ENCODE results near the gene BHLHA15.

Gene BHLHA15

GRCh38 chr7:98211221-98211675 is at the start of gene BHLHA15:
Gene BHLHA15, plus strand, starts transcription at chr7:98211439. Its CDS starts 871 bp downstream, at chr7:98212310.
- no peaks in the 10 kb centered on the region for H3K27me3 Mint-ChIP-seq
- H3K4me3 Mint-ChIP-seq: peak within 1 kb of the TSS; percentile 63
- peaks cover 34% of the 10 kb centered on the region for H3K36me3 Mint-ChIP-seq (ENCODE audit: low read depth)
- no peaks in the 10 kb centered on the region for H3K9me3 Mint-ChIP-seq
- DNase-seq: peak; percentile 50
- peaks cover 5% of the 10 kb centered on the region for H3K4me1 Mint-ChIP-seq (ENCODE audit: low read depth)
- peak within 1 kb of the TSS; percentile 71 for H3K27ac Mint-ChIP-seq

- Mint-ChIP-seq H3K4me3 (no peak overlapping the region), H3K9me3 (no peaks in the 10 kb centered on the region), H3K27ac (no peak overlapping the region), H3K4me1 (ENCODE audit: low read depth) (no peaks in the 10 kb centered on the region), H3K27me3 (no peaks in the 10 kb centered on the region), H3K36me3 (ENCODE audit: low read depth) (peaks cover 27% of the 10 kb centered on the region)
- no peak for DNase-seq
These were observed 48.5 kb upstream of the BHLHA15 start for GRCh38 chr7:98162758-98163157.

- no peaks in the 10 kb centered on the region for H3K27me3 Mint-ChIP-seq
- no peaks in the 10 kb centered on the region for H3K9me3 Mint-ChIP-seq
- H3K27ac Mint-ChIP-seq: no peak overlapping the region
- H3K36me3 Mint-ChIP-seq (ENCODE audit: low read depth): peaks cover 22% of the 10 kb centered on the region
- no peak for DNase-seq
- H3K4me3 Mint-ChIP-seq: no peak overlapping the region
- H3K4me1 Mint-ChIP-seq (ENCODE audit: low read depth): peaks cover 3% of the 10 kb centered on the region
These were observed 48.0 kb upstream of the BHLHA15 start for GRCh38 chr7:98163269-98163668.

- Mint-ChIP-seq H3K27ac (no peak overlapping the region), H3K4me3 (no peak overlapping the region), H3K9me3 (no peaks in the 10 kb centered on the region), H3K4me1 (ENCODE audit: low read depth) (peaks cover 6% of the 10 kb centered on the region), H3K27me3 (no peaks in the 10 kb centered on the region), H3K36me3 (ENCODE audit: low read depth) (peaks cover 21% of the 10 kb centered on the region)
- DNase-seq: no peak
These were observed 47.3 kb upstream of the BHLHA15 start for GRCh38 chr7:98163704-98164494.

- peaks cover 6% of the 10 kb centered on the region for H3K4me1 Mint-ChIP-seq (ENCODE audit: low read depth)
- no peaks in the 10 kb centered on the region for H3K9me3 Mint-ChIP-seq
- no peaks in the 10 kb centered on the region for H3K27me3 Mint-ChIP-seq
- H3K4me3 Mint-ChIP-seq: no peak overlapping the region
- H3K27ac Mint-ChIP-seq: no peak overlapping the region
- peaks cover 12% of the 10 kb centered on the region for H3K36me3 Mint-ChIP-seq (ENCODE audit: low read depth)
- DNase-seq: peak; percentile 62
These were observed 45.2 kb upstream of the BHLHA15 start for GRCh38 chr7:98165827-98166667.

GRCh38 chr7:98166668-98166970 is 44.6 kb upstream of the BHLHA15 start:
- no peaks in the 10 kb centered on the region for H3K9me3 Mint-ChIP-seq
- H3K27ac Mint-ChIP-seq: no peak overlapping the region
- no peaks in the 10 kb centered on the region for H3K27me3 Mint-ChIP-seq
- no peak overlapping the region for H3K4me3 Mint-ChIP-seq
- H3K4me1 Mint-ChIP-seq (ENCODE audit: low read depth): peaks cover 6% of the 10 kb centered on the region
- H3K36me3 Mint-ChIP-seq (ENCODE audit: low read depth): peaks cover 14% of the 10 kb centered on the region
- DNase-seq: no peak

- H3K9me3 Mint-ChIP-seq: no peaks in the 10 kb centered on the region
- peaks cover 6% of the 10 kb centered on the region for H3K4me1 Mint-ChIP-seq (ENCODE audit: low read depth)
- peaks cover 23% of the 10 kb centered on the region for H3K36me3 Mint-ChIP-seq (ENCODE audit: low read depth)
- no peaks in the 10 kb centered on the region for H3K27me3 Mint-ChIP-seq
- DNase-seq: no peak
- no peak overlapping the region for H3K4me3 Mint-ChIP-seq
- H3K27ac Mint-ChIP-seq: no peak overlapping the region
These were observed 43.6 kb upstream of the BHLHA15 start for GRCh38 chr7:98167653-98168052.

- H3K36me3 Mint-ChIP-seq (ENCODE audit: low read depth): peaks cover 28% of the 10 kb centered on the region
- H3K4me3 Mint-ChIP-seq: no peak overlapping the region
- DNase-seq: peak; percentile 51
- H3K9me3 Mint-ChIP-seq: no peaks in the 10 kb centered on the region
- H3K27me3 Mint-ChIP-seq: no peaks in the 10 kb centered on the region
- H3K4me1 Mint-ChIP-seq (ENCODE audit: low read depth): peaks cover 6% of the 10 kb centered on the region
- H3K27ac Mint-ChIP-seq: no peak overlapping the region
These were observed 42.9 kb upstream of the BHLHA15 start for GRCh38 chr7:98168181-98168903.

GRCh38 chr7:98168904-98169621 is 42.2 kb upstream of the BHLHA15 start:
- no peak for DNase-seq
- Mint-ChIP-seq H3K27me3 (no peaks in the 10 kb centered on the region), H3K9me3 (no peaks in the 10 kb centered on the region), H3K4me3 (no peak overlapping the region), H3K27ac (no peak overlapping the region), H3K36me3 (ENCODE audit: low read depth) (peaks cover 29% of the 10 kb centered on the region), H3K4me1 (ENCODE audit: low read depth) (peaks cover 6% of the 10 kb centered on the region)

GRCh38 chr7:98170966-98171365 is 40.3 kb upstream of the BHLHA15 start:
- H3K27ac Mint-ChIP-seq: no peak overlapping the region
- H3K27me3 Mint-ChIP-seq: no peaks in the 10 kb centered on the region

GRCh38 chr7:98171449-98171848 is 39.8 kb upstream of the BHLHA15 start:
- H3K27me3 Mint-ChIP-seq: no peaks in the 10 kb centered on the region
- no peaks in the 10 kb centered on the region for H3K9me3 Mint-ChIP-seq
- H3K4me1 Mint-ChIP-seq (ENCODE audit: low read depth): peaks cover 6% of the 10 kb centered on the region
- DNase-seq: no peak
- no peak overlapping the region for H3K4me3 Mint-ChIP-seq
- H3K27ac Mint-ChIP-seq: no peak overlapping the region
- peaks cover 50% of the 10 kb centered on the region for H3K36me3 Mint-ChIP-seq (ENCODE audit: low read depth)

More at GRCh38 chr7:98170966-98171365, 40.3 kb upstream of the BHLHA15 start:
- peaks cover 6% of the 10 kb centered on the region for H3K4me1 Mint-ChIP-seq (ENCODE audit: low read depth)
- H3K9me3 Mint-ChIP-seq: no peaks in the 10 kb centered on the region
- peaks cover 46% of the 10 kb centered on the region for H3K36me3 Mint-ChIP-seq (ENCODE audit: low read depth)
- H3K4me3 Mint-ChIP-seq: no peak overlapping the region
- no peak for DNase-seq

- H3K27ac Mint-ChIP-seq: no peak overlapping the region
- H3K36me3 Mint-ChIP-seq (ENCODE audit: low read depth): peaks cover 69% of the 10 kb centered on the region
- no peaks in the 10 kb centered on the region for H3K27me3 Mint-ChIP-seq
- H3K4me1 Mint-ChIP-seq (ENCODE audit: low read depth): no peaks in the 10 kb centered on the region
- no peak overlapping the region for H3K4me3 Mint-ChIP-seq
- no peaks in the 10 kb centered on the region for H3K9me3 Mint-ChIP-seq
- DNase-seq: no peak
These were observed 36.6 kb upstream of the BHLHA15 start for GRCh38 chr7:98174334-98175259.

- peaks cover 67% of the 10 kb centered on the region for H3K36me3 Mint-ChIP-seq (ENCODE audit: low read depth)
- DNase-seq: no peak
- H3K4me3 Mint-ChIP-seq: no peak overlapping the region
- no peaks in the 10 kb centered on the region for H3K9me3 Mint-ChIP-seq
- H3K27ac Mint-ChIP-seq: no peak overlapping the region
- no peaks in the 10 kb centered on the region for H3K4me1 Mint-ChIP-seq (ENCODE audit: low read depth)
- no peaks in the 10 kb centered on the region for H3K27me3 Mint-ChIP-seq
These were observed 35.8 kb upstream of the BHLHA15 start for GRCh38 chr7:98175260-98175940.

Measured in activated T-cell treated with anti-CD3 and anti-CD28 coated beads, Interleukin-2, amount 50 U/mL, for 24 hours (primary cell).